Suprapubic skin (tissue), 4 donors: ENCODE measurements around the gene CALN1. TPM values are rescaled to one million over a fixed set of nuclear protein-coding genes. Genes with fewer than 3 reads are reported as not detected.

Source experiments
- DNase-seq, 2 donors: peaks; one replicate each; pipeline ENCODE4 v3.0.0-alpha.2; 2019; ENCODE audit warnings: low spot score in 2 of 2
- H3K27ac ChIP-seq: fragments of 200-600 bp; sonication (generic); one replicate; pipeline ENCODE4 v1.5.1; 2019
- H3K27me3 ChIP-seq: fragments of 200-600 bp; sonication (generic); one replicate; pipeline ENCODE4 v1.5.1; 2019
- H3K36me3 ChIP-seq: fragments of 200-600 bp; sonication (generic); one replicate; pipeline ENCODE4 v1.5.1; 2019
- H3K4me1 ChIP-seq: fragments of 200-600 bp; sonication (generic); one replicate; pipeline ENCODE4 v1.5.1; 2019
- H3K4me3 ChIP-seq: fragments of 200-600 bp; sonication (generic); one replicate; pipeline ENCODE4 v1.5.1; 2019; ENCODE audit warnings: mild to moderate bottlenecking
- H3K9me3 ChIP-seq: fragments of 200-600 bp; sonication (generic); one replicate; pipeline ENCODE4 v1.5.1; 2019
- CTCF ChIP-seq, 2 donors: fragments of 200-600 bp in 1 of 2; fragments of 450-650 bp in 1 of 2; sonication (generic) in 1 of 2; IDR thresholded peaks; one replicate each; pipeline ENCODE4 v1.5.1; 2016 to 2019; ENCODE audit warnings: antibody characterized with exemption in 2 of 2, mild to moderate bottlenecking in 1 of 2, moderate library complexity in 1 of 2
- EP300 ChIP-seq: sonication (generic); formaldehyde crosslinking; IDR thresholded peaks from one replicate; pipeline ENCODE4 v1.6.1; 2017; ENCODE audit warnings: antibody characterized with exemption
- POLR2A ChIP-seq, 2 donors: fragments of 450-650 bp; IDR thresholded peaks; one replicate each; pipeline ENCODE4 v1.6.1; 2017; ENCODE audit warnings: antibody characterized with exemption in 2 of 2, mild to moderate bottlenecking in 2 of 2, moderate library complexity in 2 of 2
- POLR2AphosphoS5 ChIP-seq, 3 donors: sonication (generic); formaldehyde crosslinking; IDR thresholded peaks; one replicate each; pipeline ENCODE4 v1.6.1; 2017; ENCODE audit warnings: antibody characterized with exemption in 3 of 3
- WGBS: methylation state at CpG from one replicate; pipeline ENCODE4 v1.1.5; 2018; 5-methylcytosine and 5-hydroxymethylcytosine counted together
- total RNA-seq, 4 donors: library from RNA; depleted of rRNA; stranded (reverse); fragments of >200 nt; gene quantifications; one replicate each; pipeline ENCODE4 v1.1.0, GENCODE V29; 2016

The CALN1 gene
- total RNA-seq, 4 donors from 2014 or later: 0.91 to 10.0 (median 3.9) TPM

DNA sequence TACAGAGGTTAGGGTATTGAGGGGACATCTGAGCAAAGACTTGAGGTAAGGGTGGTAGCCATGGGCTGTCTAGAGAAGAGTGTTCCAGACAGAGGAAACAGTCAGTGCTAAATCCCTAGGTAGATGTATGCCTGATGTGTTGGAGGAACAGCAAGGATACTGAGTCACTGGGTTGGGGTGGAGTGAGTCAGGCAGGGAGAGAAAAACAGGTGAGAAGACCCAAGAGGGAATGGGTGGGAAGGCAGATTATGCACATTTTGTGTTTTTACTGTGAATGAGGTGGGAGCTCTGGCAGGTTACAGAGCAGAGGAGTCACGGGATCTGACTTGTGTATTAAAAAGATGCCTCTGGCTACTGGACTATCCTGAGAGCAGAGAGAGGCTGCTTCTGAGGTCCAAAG is 285.0 kb downstream of the CALN1 start:
- H3K9me3 ChIP-seq: no peaks in the 10 kb centered on the region
- no peaks in the 10 kb centered on the region for H3K36me3 ChIP-seq
- no peak for TF ChIP-seq POLR2A (IDR thresholded peaks at IDR 0.05)
- TF ChIP-seq POLR2AphosphoS5 (IDR thresholded peaks at IDR 0.05): no peak
- TF ChIP-seq CTCF (IDR thresholded peaks at IDR 0.05): no peak
- TF ChIP-seq EP300: no peak
- no peaks in the 10 kb centered on the region for H3K4me1 ChIP-seq
- H3K27ac ChIP-seq: no peak overlapping the region
- no peaks in the 10 kb centered on the region for H3K27me3 ChIP-seq
- WGBS: 59% methylated on average over 1 of the region's 1 CpG
- H3K4me3 ChIP-seq: no peak overlapping the region
- no peak for DNase-seq

DNA sequence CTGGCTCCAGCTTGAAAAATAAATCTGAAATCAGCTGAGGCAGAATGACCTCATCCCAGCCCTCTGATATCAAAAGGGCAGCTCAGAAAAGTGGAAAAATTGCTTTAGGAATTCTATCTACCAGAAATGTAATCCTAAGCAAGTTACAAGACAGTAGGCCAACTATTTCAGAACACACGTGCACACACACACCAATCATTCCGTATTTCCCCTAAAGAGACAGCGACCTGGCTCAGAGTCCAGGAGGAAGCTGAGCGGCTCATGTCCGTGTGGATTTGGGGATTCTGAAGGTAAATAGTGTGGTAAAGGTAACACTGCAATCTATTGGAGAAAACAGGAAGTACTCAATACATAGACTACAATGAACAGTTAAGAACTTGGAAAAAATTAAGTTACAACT is 288.2 kb downstream of the CALN1 start:
- Histone ChIP-seq H3K27ac (no peak overlapping the region), H3K36me3 (no peaks in the 10 kb centered on the region), H3K4me3 (no peak overlapping the region), H3K27me3 (no peaks in the 10 kb centered on the region), H3K4me1 (no peaks in the 10 kb centered on the region), H3K9me3 (no peaks in the 10 kb centered on the region)
- TF ChIP-seq POLR2AphosphoS5 (IDR thresholded peaks at IDR 0.05): no peak
- no peak for TF ChIP-seq CTCF (IDR thresholded peaks at IDR 0.05)
- TF ChIP-seq POLR2A (IDR thresholded peaks at IDR 0.05): no peak
- TF ChIP-seq EP300: no peak
- no peak for DNase-seq
- WGBS: 67% methylated on average over 5 of the region's 5 CpGs

GRCh38 chr7:72118366-72118765 is 293.8 kb downstream of the CALN1 start:
- H3K4me1 ChIP-seq: no peaks in the 10 kb centered on the region
- TF ChIP-seq EP300 (no peak), POLR2A (IDR thresholded peaks at IDR 0.05) (no peak), CTCF (IDR thresholded peaks at IDR 0.05) (no peak), POLR2AphosphoS5 (IDR thresholded peaks at IDR 0.05) (no peak)
- DNase-seq: no peak
- H3K27me3 ChIP-seq: no peaks in the 10 kb centered on the region
- whole genome bisulfite sequencing: 83% methylated on average over 3 of the region's 3 CpGs
- no peaks in the 10 kb centered on the region for H3K36me3 ChIP-seq
- H3K9me3 ChIP-seq: no peaks in the 10 kb centered on the region
- H3K4me3 ChIP-seq: no peak overlapping the region
- H3K27ac ChIP-seq: no peak overlapping the region

- no peak overlapping the region for H3K27ac ChIP-seq
- H3K9me3 ChIP-seq: no peaks in the 10 kb centered on the region
- no peak overlapping the region for H3K4me3 ChIP-seq
- 76% methylated on average over 2 of the region's 2 CpGs for WGBS
- no peaks in the 10 kb centered on the region for H3K27me3 ChIP-seq
- no peaks in the 10 kb centered on the region for H3K4me1 ChIP-seq
- no peaks in the 10 kb centered on the region for H3K36me3 ChIP-seq
- no peak for DNase-seq
- no peak for TF ChIP-seq POLR2AphosphoS5 (IDR thresholded peaks at IDR 0.05)
These were observed 298.0 kb downstream of the CALN1 start for GRCh38 chr7:72114129-72114528.

DNA sequence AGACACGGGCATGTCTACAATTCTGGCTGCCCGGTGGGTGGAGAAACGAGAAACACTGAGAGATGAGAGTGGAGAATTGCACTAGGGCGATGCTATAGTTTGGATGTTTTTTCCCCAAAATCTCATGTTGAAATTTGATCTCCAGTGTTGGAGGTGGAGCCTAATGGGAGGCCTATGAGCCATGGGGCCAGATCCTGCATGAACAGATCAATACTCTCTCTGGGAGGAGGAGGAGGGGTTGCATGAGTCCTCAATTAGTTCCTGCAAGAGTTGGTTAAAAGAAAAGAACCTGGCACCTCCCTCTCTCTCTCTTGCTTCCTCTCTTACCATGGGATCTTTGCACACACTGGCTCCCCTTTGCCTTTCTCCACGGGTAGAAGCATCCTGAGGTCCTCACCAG is 299.1 kb downstream of the CALN1 start:
- no peak for DNase-seq
- Histone ChIP-seq H3K27me3 (no peaks in the 10 kb centered on the region), H3K4me3 (no peak overlapping the region), H3K9me3 (no peaks in the 10 kb centered on the region), H3K36me3 (no peaks in the 10 kb centered on the region), H3K27ac (no peak overlapping the region), H3K4me1 (no peaks in the 10 kb centered on the region)
- WGBS: 76% methylated on average over 5 of the region's 5 CpGs
- no peak for TF ChIP-seq POLR2AphosphoS5 (IDR thresholded peaks at IDR 0.05)
- no peak for TF ChIP-seq CTCF (IDR thresholded peaks at IDR 0.05)
- no peak for TF ChIP-seq EP300
- TF ChIP-seq POLR2A (IDR thresholded peaks at IDR 0.05): no peak

DNA sequence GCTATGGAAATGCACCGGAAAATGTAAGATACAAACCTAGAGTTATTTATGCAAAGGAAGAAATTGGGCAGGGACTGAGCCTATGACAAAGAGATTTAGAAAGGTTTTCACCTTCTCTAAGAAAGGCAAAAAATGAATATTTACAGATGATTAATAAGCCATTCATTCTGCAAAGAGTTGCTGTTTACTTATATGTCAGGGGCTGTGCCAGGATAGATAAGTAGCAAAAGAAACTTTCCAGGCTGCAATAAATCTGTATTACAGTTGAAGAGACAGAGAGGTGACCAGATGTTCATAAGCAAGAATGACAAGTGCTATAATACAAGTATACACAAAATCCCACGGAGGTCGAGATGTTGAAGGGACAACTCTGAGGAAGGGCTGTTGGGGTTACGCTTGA is 299.6 kb downstream of the CALN1 start:
- no peak overlapping the region for H3K4me3 ChIP-seq
- TF ChIP-seq POLR2AphosphoS5 (IDR thresholded peaks at IDR 0.05) (no peak), EP300 (no peak), CTCF (IDR thresholded peaks at IDR 0.05) (no peak), POLR2A (IDR thresholded peaks at IDR 0.05) (no peak)
- no peaks in the 10 kb centered on the region for H3K9me3 ChIP-seq
- no peaks in the 10 kb centered on the region for H3K36me3 ChIP-seq
- H3K27ac ChIP-seq: no peak overlapping the region
- H3K27me3 ChIP-seq: no peaks in the 10 kb centered on the region
- 74% methylated on average over 4 of the region's 4 CpGs for WGBS
- H3K4me1 ChIP-seq: no peaks in the 10 kb centered on the region
- no peak for DNase-seq
